ENCODE measurements around the gene TGFB1. TPM values are rescaled to one million over a fixed set of nuclear protein-coding genes. Genes with fewer than 3 reads are reported as not detected.

Gene TGFB1
- total and polyA plus RNA-seq, 2 of the 13 experiments (the other 11 are each of a cell fraction or from before 2014, with no cell fraction given) = 4.1 to 5.4 TPM

GRCh38 chr19:41311613-41312012, 42.1 kb downstream of the TGFB1 start:
- no peaks in the 10 kb centered on the region for H3K27me3 ChIP-seq (ENCODE audit: control insufficient read depth in 1 of 2, insufficient read depth in 2 of 2, low read length in 2 of 2)
- no peak for FAIRE-seq
- H3K9me3 ChIP-seq (ENCODE audit: low read length) = no peaks in the 10 kb centered on the region
- no peak for DNase-seq (ENCODE audit: low spot score)
- H3K36me3 ChIP-seq (replicated peaks in 1 of 2; ENCODE audit: control insufficient read depth in 1 of 2, insufficient read depth in 2 of 2, low read length in 2 of 2) = peaks cover 17 to 29% of the 10 kb centered on the region in 2 experiments; a peak in 4 of 5 replicates
- no peak for ATAC-seq
- no TSS peak for BruUV-seq (replicated peaks)
- H3K27ac ChIP-seq (ENCODE audit: extremely low read length, insufficient read depth, low read length) = no peak overlapping the region
- intact Hi-C loops (cut with micrococcal nuclease; ENCODE audit: unreplicated experiment) (no loop called here), in situ Hi-C loops (cut with HindIII; ENCODE audit: extremely low pct_ligation_motif_present, low pct_unique_long_range_greater_than_20kb) (loop anchor here (5.0 kb wide), 1 partner anchor 41 kb away; the partner anchor contains the start of gene TGFB1)
- ChIA-PET POLR2A (interaction anchor here (1.1 to 5.3 kb wide), 4 partner anchors 12 to 86 kb away, joined by 3 to 55 read pairs (median 20); partner anchors contain the start of genes HNRNPUL1 and TGFB1), CTCF (ENCODE audit: low intra/inter-chr PET ratio, low total read pairs) (no interaction called here)
- peaks cover 25% of the 10 kb centered on the region for H3K79me2 ChIP-seq (ENCODE audit: insufficient read depth, low read length)
- peak overlapping the region; percentile 84 for H3K4me2 ChIP-seq (ENCODE audit: low read depth, low read length)
- peaks cover 28% of the 10 kb centered on the region for H3K4me1 ChIP-seq (ENCODE audit: insufficient read depth, low read length)
- no peak for TF ChIP-seq ZNF782 (CRISPR knock-in tag; IDR thresholded peaks at IDR 0.05; ENCODE audit: borderline replicate concordance)
- peak; percentile 68 for TF ChIP-seq ZNF770 (CRISPR knock-in tag; IDR thresholded peaks at IDR 0.05)
- TF ChIP-seq RARA (CRISPR knock-in tag; IDR thresholded peaks at IDR 0.05) = no peak
- TF ChIP-seq NFKBIZ (CRISPR knock-in tag; IDR thresholded peaks at IDR 0.05) = no peak
- TF ChIP-seq NCOA1 (CRISPR knock-in tag; IDR thresholded peaks at IDR 0.05) = no peak
- peak overlapping the region; percentile 4 to 90 (median 85); a peak in 4 of 6 replicates for H3K4me3 ChIP-seq (replicated peaks in 1 of 3; ENCODE audit: insufficient read depth in 1 of 3, low read depth in 2 of 3, low read length in 3 of 3)
- no peaks in the 10 kb centered on the region for H4K20me1 ChIP-seq (ENCODE audit: insufficient read depth, low read length)
- H2AFZ ChIP-seq (ENCODE audit: low read length) = no peak overlapping the region
- 82% methylated on average over 8 of the region's 8 CpGs for WGBS (ENCODE audit: low lambda C conversion rate)
- peak overlapping the region; percentile 90; the same call in 1 of the 2 replicates for H3K9ac ChIP-seq (ENCODE audit: insufficient read depth, low read depth, low read length)

- Histone ChIP-seq H3K4me1 (ENCODE audit: insufficient read depth, low read length) (peaks cover 28% of the 10 kb centered on the region), H3K79me2 (ENCODE audit: insufficient read depth, low read length) (peaks cover 25% of the 10 kb centered on the region), H3K4me3 (replicated peaks in 1 of 3; ENCODE audit: insufficient read depth in 1 of 3, low read depth in 2 of 3, low read length in 3 of 3) (peak overlapping the region; percentile 72 to 90 (median 85)), H4K20me1 (ENCODE audit: insufficient read depth, low read length) (no peaks in the 10 kb centered on the region), H3K36me3 (replicated peaks in 1 of 2; ENCODE audit: control insufficient read depth in 1 of 2, insufficient read depth in 2 of 2, low read length in 2 of 2) (peaks cover 18 to 30% of the 10 kb centered on the region in 2 experiments; a peak in 4 of 5 replicates), H2AFZ (ENCODE audit: low read length) (no peak overlapping the region), H3K27ac (ENCODE audit: extremely low read length, insufficient read depth, low read length) (peak overlapping the region; percentile 91), H3K9me3 (ENCODE audit: low read length) (no peaks in the 10 kb centered on the region), H3K4me2 (ENCODE audit: low read depth, low read length) (peak overlapping the region; percentile 84), H3K9ac (ENCODE audit: insufficient read depth, low read depth, low read length) (peak overlapping the region; percentile 90), H3K27me3 (ENCODE audit: control insufficient read depth in 1 of 2, insufficient read depth in 2 of 2, low read length in 2 of 2) (no peaks in the 10 kb centered on the region)
- no peak for ATAC-seq
- POLR2A ChIA-PET = interaction anchor here (1.1 to 5.3 kb wide), 4 partner anchors 12 to 85 kb away, joined by 3 to 55 read pairs (median 20); partner anchors contain the start of genes HNRNPUL1 and TGFB1
- 21% methylated on average over 5 of the region's 5 CpGs for WGBS (ENCODE audit: low lambda C conversion rate)
- no TSS peak for BruUV-seq (replicated peaks)
- in situ Hi-C loops (cut with HindIII; ENCODE audit: extremely low pct_ligation_motif_present, low pct_unique_long_range_greater_than_20kb) = loop anchor here (5.0 kb wide), 1 partner anchor 41 kb away; the partner anchor contains the start of gene TGFB1
- no peak for FAIRE-seq
- CTCF ChIA-PET (ENCODE audit: low intra/inter-chr PET ratio, low total read pairs) = no interaction called here
- no peak for DNase-seq (ENCODE audit: low spot score)
- intact Hi-C loops (cut with micrococcal nuclease; ENCODE audit: unreplicated experiment) = no loop called here
- TF ChIP-seq THRA (CRISPR knock-in tag; IDR thresholded peaks at IDR 0.05; ENCODE audit: borderline replicate concordance) (no peak), SOX6 (IDR thresholded peaks at IDR 0.05) (no peak), SOX6 (CRISPR knock-in tag; IDR thresholded peaks at IDR 0.05) (no peak), ZNF790 (CRISPR knock-in tag; IDR thresholded peaks at IDR 0.05; ENCODE audit: borderline replicate concordance) (no peak), ATF2 (CRISPR knock-in tag; IDR thresholded peaks at IDR 0.05) (no peak), ATM (IDR thresholded peaks at IDR 0.05; ENCODE audit: borderline replicate concordance) (no peak), ZNF451 (CRISPR knock-in tag; IDR thresholded peaks at IDR 0.05) (no peak), NR2F2 (IDR thresholded peaks at IDR 0.05; ENCODE audit: borderline replicate concordance, low read depth) (no peak), ZKSCAN5 (CRISPR knock-in tag; IDR thresholded peaks at IDR 0.05) (no peak), ZNF570 (CRISPR knock-in tag; IDR thresholded peaks at IDR 0.05; ENCODE audit: borderline replicate concordance) (no peak)
Measured at GRCh38 chr19:41311072-41311471, 42.6 kb downstream of the TGFB1 start.

All from HepG2 (cell line).